ENCODE data around the gene SUMO2.

DNA sequence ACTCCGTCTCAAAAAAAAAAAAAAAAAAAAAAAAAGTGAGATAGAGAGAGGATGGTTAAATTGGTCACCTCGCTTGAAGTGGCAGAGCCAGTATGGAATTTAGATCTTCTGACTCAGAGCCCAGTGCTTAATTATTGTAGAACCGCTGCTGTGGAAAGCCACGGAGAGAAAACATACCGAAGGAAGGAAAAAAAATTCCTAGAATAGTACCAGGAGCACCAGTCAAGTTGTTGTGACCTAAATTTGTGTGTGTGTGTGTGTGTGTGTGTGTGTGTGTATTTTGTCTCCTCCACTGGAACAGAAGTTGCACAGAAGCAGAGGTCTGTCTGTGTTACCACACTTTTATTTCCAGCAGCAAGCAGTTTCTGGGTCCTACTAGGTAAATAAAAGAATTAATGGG is 12.1 kb upstream of the SUMO2 start:
- no peak for TF ChIP-seq CTCF (IDR thresholded peaks at IDR 0.05)
- TF ChIP-seq ATF1 (CRISPR knock-in tag; IDR thresholded peaks at IDR 0.05) = no peak
- TF ChIP-seq MAX (CRISPR knock-in tag; IDR thresholded peaks at IDR 0.05) = no peak
- no peak for TF ChIP-seq ESRRA (CRISPR knock-in tag; IDR thresholded peaks at IDR 0.05; ENCODE audit: borderline replicate concordance)
- no peak for TF ChIP-seq RELA (CRISPR knock-in tag; IDR thresholded peaks at IDR 0.05; ENCODE audit: borderline replicate concordance)
- no peak for TF ChIP-seq ZBTB21 (CRISPR knock-in tag; IDR thresholded peaks at IDR 0.05; ENCODE audit: borderline replicate concordance)
- TF ChIP-seq FOXJ3 (CRISPR knock-in tag; IDR thresholded peaks at IDR 0.05; ENCODE audit: borderline replicate concordance) = no peak
